C4-2B (cell line): ENCODE measurements around the gene GNG5.

Experiments
- CTCF ChIP-seq: fragments of 450-650 bp; conservative IDR thresholded peaks from 2 replicates; pipeline ENCODE4 v1.5.1; 2017; ENCODE audit warnings: mild to moderate bottlenecking
- ZFX ChIP-seq: fragments of 450-650 bp; IDR thresholded peaks from 2 replicates; pipeline ENCODE4 v1.6.1; 2017

DNA sequence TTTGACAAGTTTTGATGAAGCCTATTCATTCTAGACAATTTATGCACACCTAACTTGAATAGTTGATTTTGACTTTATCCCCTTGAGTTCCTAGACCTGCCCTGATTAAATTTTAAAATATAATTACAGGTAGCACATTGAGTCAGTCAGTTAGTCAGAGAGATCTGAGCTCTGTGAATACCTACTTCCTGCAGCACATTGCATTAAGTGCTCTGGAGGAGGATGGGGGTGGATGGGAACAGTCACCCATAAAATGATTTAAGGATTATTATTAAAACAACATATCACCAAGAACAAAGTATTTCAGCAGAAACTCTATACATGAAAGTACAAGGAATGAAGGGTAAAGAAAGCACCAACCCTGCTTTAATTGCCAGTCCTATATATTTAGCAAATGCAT, 39.1 kb downstream of the GNG5 start:
- TF ChIP-seq CTCF (no peak), ZFX (no peak)
